Adrenal gland (tissue), 12 donors: ENCODE results near the gene SEMA4C. TPM values are rescaled to one million over a fixed set of nuclear protein-coding genes. Genes with fewer than 3 reads are reported as not detected.
A peak's percentile ranks its signal among the peaks of the same experiment; 100 is the strongest.

Experiments
- DNase-seq, 7 donors: peaks; one replicate each; pipeline ENCODE4 v3.0.0-alpha.2; 2019 to 2020
- H3K27ac ChIP-seq, 5 donors: fragments of 200-600 bp; sonication (generic) in 4 of 5; 1 replicate in 3 of 5; 2 replicates in 2 of 5; pipeline versions ENCODE4 v1.5.1 to v1.8.0; 2016 to 2020; ENCODE audit warnings: mild to moderate bottlenecking in 1 of 5
- H3K27me3 ChIP-seq: fragments of 200-600 bp; 2 replicates; pipeline ENCODE4 v1.8.0; 2021
- H3K36me3 ChIP-seq, 2 donors: fragments of 200-600 bp; replicated peaks in 1 of 2; 1 replicate in 1 of 2; 2 replicates in 1 of 2; pipeline versions ENCODE4 v1.5.1 to v1.8.0; 2018 to 2022
- H3K4me1 ChIP-seq, 2 donors: fragments of 200-600 bp; replicated peaks in 1 of 2; 1 replicate in 1 of 2; 2 replicates in 1 of 2; pipeline versions ENCODE4 v1.5.1 to v1.8.0; 2018 to 2021
- H3K4me3 ChIP-seq, 4 donors: fragments of 200-600 bp; sonication (generic) in 3 of 4; one replicate each; pipeline ENCODE4 v1.5.1; 2016 to 2018
- H3K9me3 ChIP-seq, 3 donors: fragments of 200-600 bp; sonication (generic) in 1 of 3; replicated peaks in 1 of 3; 1 replicate in 2 of 3; 2 replicates in 1 of 3; pipeline versions ENCODE4 v1.5.1 to v1.8.0; 2016 to 2021
- CTCF ChIP-seq, 6 experiments: fragments of 450-650 bp in 4 of 6; fragments of 200-600 bp in 2 of 6; sonication (generic) in 1 of 6; IDR thresholded peaks; 1 replicate in 5 of 6; 2 replicates in 1 of 6; pipeline versions ENCODE4 v1.5.1 to v1.8.0; 2016 to 2021; ENCODE audit warnings: antibody characterized with exemption in 6 of 6, mild to moderate bottlenecking in 2 of 6, moderate library complexity in 1 of 6
- POLR2A ChIP-seq, 2 donors: fragments of 450-650 bp; IDR thresholded peaks; one replicate each; pipeline ENCODE4 v1.6.1; 2017; ENCODE audit warnings: antibody characterized with exemption in 2 of 2, mild to moderate bottlenecking in 2 of 2, moderate library complexity in 1 of 2
- WGBS, 4 donors: extraction: QIAGEN DNeasy Blood & Tissue Kit in 2 of 4; methylation state at CpG; one replicate each; pipeline versions ENCODE4 v1.1.5 to v1.1.7; 2013 to 2017; 5-methylcytosine and 5-hydroxymethylcytosine counted together
- intact Hi-C, 2 donors: fragments of 100-400 bp; cut with DNase I; formaldehyde crosslinking; loops; one replicate each; pipeline versions ENCODE4 v1.14.1 to v1.15.0; 2022 to 2023
- polyA plus RNA-seq, 3 donors: library from polyadenylated mRNA; stranded (reverse); fragments of 200-250 nt in 2 of 3; fragments of 350-450 nt in 1 of 3; fragmentation: Illumina TruSeq in 1 of 3; extraction: RNeasy Lipid Tissue Mini Kit (QIAGEN cat#74804) in 1 of 3; gene quantifications; one replicate each; pipeline ENCODE4 v1.2.3, GENCODE V29; 2013 to 2014
- total RNA-seq, 9 donors: library from RNA; depleted of rRNA in 4 of 9; stranded (reverse); fragments of >200 nt in 4 of 9; fragments of 120-200 nt in 1 of 9; fragmentation: NEBNext Ultra II Directional in 1 of 9; extraction: Animal tissue kit (Norgen Biotek cat#: 25700) in 1 of 9; gene quantifications; one replicate each; pipeline versions ENCODE4 v1.1.0 to v1.2.4, GENCODE V29; 2013 to 2023
- donor health status: healthy with polysubstance abuse.
- donor health status: Bipolar disorder and iron deficiency.
- donor health status: DM: yes; HTN: yes; CAD: no.
- donor health status: DM: no; HTN: no; CAD: no.
- donor health status: DM: no; HTN: no; CAD: no.
- donor health status: DM: yes; HTN: yes; CAD: no.

SEMA4C gene
- total and polyA plus RNA-seq, 12 donors = 4.4 to 31.6 (median 23.2) TPM

GRCh38 chr2:96899413-96899741, 29.5 kb upstream of the SEMA4C start:
- Histone ChIP-seq H3K27ac (peak overlapping the region in 2 of 5 donors; percentile 42 to 47), H3K4me3 (no peak overlapping the region), H3K36me3 (no peaks in the 10 kb centered on the region), H3K27me3 (no peaks in the 10 kb centered on the region), H3K9me3 (no peaks in the 10 kb centered on the region), H3K4me1 (peaks cover 0 to 4% of the 10 kb centered on the region in 2 donors)
- 47 to 62% (median 56%) methylated on average over 4 of the region's 4 CpGs for WGBS, 4 donors
- TF ChIP-seq POLR2A (IDR thresholded peaks at IDR 0.05) = no peak
- no peak for TF ChIP-seq CTCF (IDR thresholded peaks at IDR 0.05)
- intact Hi-C loops = no loop called here
- DNase-seq = no peak

GRCh38 chr2:96898641-96899412, 28.9 kb upstream of the SEMA4C start:
- no peak overlapping the region for H3K4me3 ChIP-seq
- no peaks in the 10 kb centered on the region for H3K36me3 ChIP-seq
- no peaks in the 10 kb centered on the region for H3K27me3 ChIP-seq
- peak overlapping the region in 3 of 5 donors; percentile 47 to 72 (median 57) for H3K27ac ChIP-seq
- peaks cover 0 to 4% of the 10 kb centered on the region in 2 donors for H3K4me1 ChIP-seq
- TF ChIP-seq POLR2A (IDR thresholded peaks at IDR 0.05) (no peak), CTCF (IDR thresholded peaks at IDR 0.05) (no peak)
- no peaks in the 10 kb centered on the region for H3K9me3 ChIP-seq
- peak; percentile 78 to 94 (median 89) for DNase-seq
- WGBS, 4 donors = 58 to 72% (median 62%) methylated on average over 9 to 11 of the region's 11 CpGs
- intact Hi-C loops = no loop called here

- DNase-seq = no peak
- intact Hi-C loops = no loop called here
- H3K27ac ChIP-seq = no peak overlapping the region
- H3K9me3 ChIP-seq = no peaks in the 10 kb centered on the region
- TF ChIP-seq POLR2A (IDR thresholded peaks at IDR 0.05) (no peak), CTCF (IDR thresholded peaks at IDR 0.05) (no peak)
- H3K4me3 ChIP-seq = no peak overlapping the region
- H3K27me3 ChIP-seq = no peaks in the 10 kb centered on the region
- H3K4me1 ChIP-seq = peaks cover 0 to 4% of the 10 kb centered on the region in 2 donors
- 78 to 89% (median 88%) methylated on average over 3 to 8 of the region's 8 CpGs for WGBS, 4 donors
- H3K36me3 ChIP-seq = no peaks in the 10 kb centered on the region
These were observed 28.2 kb upstream of the SEMA4C start for GRCh38 chr2:96898135-96898505.

- Histone ChIP-seq H3K36me3 (no peaks in the 10 kb centered on the region), H3K27me3 (no peaks in the 10 kb centered on the region), H3K27ac (no peak overlapping the region), H3K4me1 (peaks cover 0 to 4% of the 10 kb centered on the region in 2 donors), H3K4me3 (no peak overlapping the region), H3K9me3 (no peaks in the 10 kb centered on the region)
- intact Hi-C loops = no loop called here
- no peak for DNase-seq
- 74 to 88% (median 77%) methylated on average over 11 of the region's 11 CpGs for WGBS, 4 donors
- no peak for TF ChIP-seq POLR2A (IDR thresholded peaks at IDR 0.05)
- no peak for TF ChIP-seq CTCF (IDR thresholded peaks at IDR 0.05)
These were observed 27.7 kb upstream of the SEMA4C start for GRCh38 chr2:96897491-96898134.
